Amygdala (tissue), 56 donors: ENCODE data around the gene DISP2.

Experiments used
- DNase-seq, 56 donors: peaks; one replicate each; lab custom pipeline; 2025; lab: John Stamatoyannopoulos, UW

DISP2 gene

DNA sequence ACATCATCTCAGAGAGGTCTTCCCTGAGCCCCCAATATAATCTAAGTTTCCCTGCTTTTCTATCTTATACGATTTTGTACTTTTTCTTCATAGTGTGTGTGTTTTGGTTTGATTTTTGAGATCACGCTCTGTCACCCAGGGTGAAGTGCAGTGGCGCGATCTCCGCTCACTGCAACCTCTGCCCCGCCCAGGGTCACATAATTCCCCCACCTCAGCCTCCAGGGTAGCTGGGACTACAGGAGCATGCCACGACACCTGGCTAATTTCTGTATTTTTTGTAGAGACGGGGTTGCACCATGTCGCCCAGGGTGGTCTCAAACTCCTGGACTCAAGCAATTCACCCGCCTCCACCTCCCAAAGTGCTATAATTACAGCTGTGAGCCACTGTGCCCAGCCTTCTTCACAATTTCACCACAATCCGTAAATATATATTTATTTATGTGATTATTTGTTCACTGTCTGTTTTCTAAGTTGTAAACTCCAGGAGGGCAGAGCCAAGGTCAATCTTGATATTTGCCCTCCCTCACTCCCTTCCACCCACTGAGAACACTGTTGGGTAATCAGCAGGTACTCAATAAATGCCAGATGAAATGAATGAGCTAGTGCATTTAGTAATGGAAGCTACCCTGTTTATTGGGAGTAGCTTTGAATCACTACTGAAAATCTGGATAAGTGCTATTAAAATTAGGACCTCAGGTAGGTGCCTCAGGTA is 24.0 kb downstream of the DISP2 start:
- DNase-seq = no peak

- DNase-seq = peak; percentile 23 to 94 (median 78)
These were observed 24.8 kb downstream of the DISP2 start, which contains the start of gene KNSTRN for GRCh38 chr15:40382580-40383456. KNSTRN (plus strand) TSS chr15:40382721; CDS start chr15:40382836, 115 bp downstream.

GRCh38 chr15:40386480-40386879 is 28.5 kb downstream of the DISP2 start:
- DNase-seq = no peak

- DNase-seq = no peak
These were observed 31.2 kb downstream of the DISP2 start for GRCh38 chr15:40388941-40389823.

GRCh38 chr15:40389824-40390595 is 32.0 kb downstream of the DISP2 start:
- DNase-seq = no peak

DNA sequence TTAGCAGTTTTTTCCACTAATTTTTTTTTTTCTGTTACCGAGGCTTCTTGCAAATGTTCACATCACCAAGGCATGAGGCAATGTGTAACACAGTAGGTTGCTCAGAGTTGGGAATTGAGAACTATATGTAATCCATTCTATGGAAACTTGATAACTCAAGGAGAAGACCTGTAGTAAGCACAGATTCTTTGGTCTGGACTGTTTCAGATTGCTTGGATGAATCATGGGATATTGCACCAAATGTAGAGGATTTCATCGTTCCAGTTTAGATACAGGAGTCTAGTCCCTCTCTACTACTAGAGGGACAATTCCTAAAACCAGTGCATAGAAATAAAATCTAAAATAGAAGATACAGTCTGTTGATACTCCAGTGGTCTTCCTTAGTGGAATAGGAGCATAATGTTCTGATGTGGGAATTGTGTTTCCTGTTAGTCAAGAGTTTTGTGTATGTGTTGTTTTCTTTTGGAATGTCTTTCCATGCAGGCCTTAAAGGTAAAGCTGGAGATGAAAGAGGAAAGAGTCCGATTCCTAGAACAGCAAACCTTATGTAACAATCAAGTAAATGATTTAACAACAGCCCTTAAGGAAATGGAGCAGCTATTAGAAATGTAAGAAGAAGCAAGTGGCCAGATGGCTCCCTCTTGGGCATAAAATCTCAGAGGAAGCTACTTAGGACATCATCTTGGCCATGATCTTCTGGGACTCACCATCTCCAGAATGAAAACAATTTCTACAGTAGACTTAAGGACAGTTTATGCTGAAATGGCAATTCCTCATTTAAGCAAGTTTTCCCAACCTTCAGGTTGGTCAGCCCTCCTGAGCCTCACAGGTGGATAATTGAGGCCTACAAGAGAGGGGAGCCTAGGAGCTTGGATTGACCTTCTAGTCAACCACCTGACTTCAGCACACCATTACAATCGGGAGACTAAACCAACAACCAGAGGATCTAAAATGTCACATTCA is 35.2 kb downstream of the DISP2 start:
- DNase-seq = no peak

GRCh38 chr15:40397688-40398412 is 39.8 kb downstream of the DISP2 start:
- DNase-seq = no peak

DNA sequence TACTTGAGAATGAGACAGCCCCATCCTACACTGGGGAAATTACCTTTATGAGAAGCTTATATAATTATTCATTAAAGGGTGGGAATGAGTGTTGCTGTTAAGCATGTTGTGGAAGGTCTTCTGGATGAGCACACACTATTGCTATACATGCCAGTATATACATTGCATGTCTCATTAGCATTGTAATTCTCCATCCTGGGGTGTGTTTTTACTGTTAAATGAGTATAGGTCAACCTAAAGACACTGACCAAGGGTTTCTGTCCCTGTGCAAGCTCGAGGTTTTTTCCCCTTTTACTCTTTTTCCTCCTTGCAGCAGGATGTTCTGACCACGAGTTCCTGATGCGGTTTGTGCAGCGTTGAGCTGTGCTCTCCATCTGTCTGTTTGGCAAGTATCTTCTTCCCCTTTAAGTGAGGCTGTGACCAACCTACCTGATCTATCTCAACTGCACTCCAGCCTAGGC is 40.4 kb downstream of the DISP2 start:
- peak in 13 of 56 donors; percentile 4 to 47 (median 16) for DNase-seq

- no peak for DNase-seq
These were observed 41.4 kb downstream of the DISP2 start for GRCh38 chr15:40399370-40399769.

- DNase-seq = peak in 55 of 56 donors; percentile 68 to 98 (median 95)
These were observed 47.7 kb downstream of the DISP2 start, which contains the start of gene IVD for GRCh38 chr15:40405501-40406381. IVD (plus strand) TSS chr15:40405795; CDS start chr15:40405828, 33 bp downstream.

DNA sequence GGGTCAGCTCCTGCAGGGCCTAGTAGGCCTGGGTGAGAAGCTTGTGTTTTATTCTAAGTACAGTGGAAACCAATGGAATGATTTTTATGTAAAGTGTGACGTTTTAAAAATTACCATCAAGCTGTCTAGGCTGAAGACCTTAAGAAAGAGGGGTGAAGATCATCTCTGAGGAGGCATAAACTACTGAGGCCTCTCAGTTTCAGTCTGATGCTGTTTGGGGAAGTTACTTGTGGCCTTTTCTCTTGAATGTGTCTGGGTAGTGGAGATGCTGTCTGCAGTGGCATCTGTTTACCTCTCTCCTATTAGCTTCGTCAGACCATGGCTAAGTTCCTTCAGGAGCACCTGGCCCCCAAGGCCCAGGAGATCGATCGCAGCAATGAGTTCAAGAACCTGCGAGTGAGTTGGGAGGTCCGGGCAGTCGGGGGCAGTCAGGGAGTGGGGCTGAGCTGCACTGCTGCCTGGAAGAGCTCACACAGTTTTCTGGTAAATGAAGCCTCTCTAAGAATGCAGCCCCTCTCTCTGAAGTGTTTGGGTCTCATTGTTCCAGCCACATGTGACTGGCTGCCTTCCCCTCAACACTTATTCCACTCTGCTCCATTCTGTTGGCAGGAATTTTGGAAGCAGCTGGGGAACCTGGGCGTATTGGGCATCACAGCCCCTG is 49.4 kb downstream of the DISP2 start:
- DNase-seq = peak in 1 of 56 donors; percentile 4

GRCh38 chr15:40409366-40409765 is 51.3 kb downstream of the DISP2 start:
- no peak for DNase-seq

DNA sequence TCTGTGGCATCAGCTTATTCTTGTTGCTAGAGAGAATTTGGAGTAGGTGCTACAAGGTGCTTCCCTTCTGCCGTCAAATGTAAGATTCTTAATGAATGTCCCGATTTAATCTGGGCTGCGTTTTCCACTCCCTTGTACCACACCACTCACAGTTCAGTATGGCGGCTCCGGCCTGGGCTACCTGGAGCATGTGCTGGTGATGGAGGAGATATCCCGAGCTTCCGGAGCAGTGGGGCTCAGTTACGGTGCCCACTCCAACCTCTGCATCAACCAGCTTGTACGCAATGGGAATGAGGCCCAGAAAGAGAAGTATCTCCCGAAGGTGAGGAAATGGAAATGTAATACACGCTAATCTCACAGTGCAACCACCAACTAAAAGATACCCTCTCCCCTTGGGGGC is 52.5 kb downstream of the DISP2 start:
- no peak for DNase-seq

- no peak for DNase-seq
These were observed 54.2 kb downstream of the DISP2 start for GRCh38 chr15:40412095-40412759.

DNA sequence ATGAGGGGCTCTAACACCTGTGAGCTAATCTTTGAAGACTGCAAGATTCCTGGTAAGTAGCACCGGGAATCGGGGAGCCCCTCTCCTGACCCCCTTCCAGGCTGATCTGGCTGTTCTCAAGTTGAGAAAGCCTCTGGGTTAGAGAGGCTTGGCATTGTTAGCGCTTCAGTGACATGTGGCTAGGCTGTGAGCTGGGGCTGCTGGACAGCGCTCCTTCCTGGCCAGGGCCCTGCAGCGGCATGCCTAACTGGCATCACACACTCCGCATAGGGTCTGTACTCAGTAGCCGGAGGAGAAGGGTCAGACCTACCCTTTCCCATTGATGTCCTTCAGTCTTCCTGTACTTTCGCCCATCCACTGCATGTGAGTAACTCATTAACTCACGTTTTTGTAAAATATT is 55.0 kb downstream of the DISP2 start:
- no peak for DNase-seq

DNA sequence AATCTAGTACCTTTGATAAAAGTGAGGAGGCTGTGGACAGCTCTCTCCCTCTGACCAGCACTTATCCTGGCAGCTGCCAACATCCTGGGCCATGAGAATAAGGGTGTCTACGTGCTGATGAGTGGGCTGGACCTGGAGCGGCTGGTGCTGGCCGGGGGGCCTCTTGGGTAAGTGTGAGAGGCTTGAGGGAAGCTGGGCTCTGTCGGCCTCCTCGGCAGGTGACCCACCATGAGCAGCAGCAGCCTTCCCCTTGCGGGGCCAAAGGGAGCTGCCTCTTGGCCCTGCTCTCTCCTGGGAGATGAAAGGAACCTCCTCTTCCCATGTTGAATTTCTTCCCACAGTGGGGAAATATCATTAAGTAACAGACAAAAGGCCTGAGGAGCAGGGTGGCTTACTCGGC is 56.8 kb downstream of the DISP2 start:
- no peak for DNase-seq
